ENCODE results near the gene PRKG1.

- TF ChIP-seq ZFX (IDR thresholded peaks at IDR 0.05; ENCODE audit: borderline replicate concordance) (no peak), CTCF (IDR thresholded peaks at IDR 0.05) (no peak)
These were observed 853.9 kb downstream of the PRKG1 start for GRCh38 chr10:51928162-51928561.
